ENCODE results near the gene SRXN1.

GRCh38 chr20:608970-609369 is 44.0 kb downstream of the SRXN1 start:
- TF ChIP-seq CTCF (conservative IDR thresholded peaks at IDR 0.05 in 1 of 2, IDR thresholded peaks at IDR 0.05 in 1 of 2; ENCODE audit: low read depth in 1 of 2, low read length in 2 of 2) (no peak), EZH2 (IDR thresholded peaks at IDR 0.05; ENCODE audit: low read length, missing control alignments) (no peak)
